HFFc6 (cell line): ENCODE results near the gene CCT7. TPM values are rescaled to one million over a fixed set of nuclear protein-coding genes. Genes with fewer than 3 reads are reported as not detected.

Experiments
- DNase-seq: peaks from one replicate; pipeline ENCODE4 v3.0.0-alpha.2; 2018
- H3K27ac Mint-ChIP-seq: 2 replicates; pipeline ENCODE4 v1.8.0; 2020; ENCODE audit warnings: mild to moderate bottlenecking, mixed read lengths
- H3K27me3 Mint-ChIP-seq: 2 replicates; pipeline ENCODE4 v1.8.0; 2021; ENCODE audit warnings: mild to moderate bottlenecking, moderate library complexity, mixed read lengths; ENCODE audit not compliant: insufficient read depth
- H3K36me3 Mint-ChIP-seq: 2 replicates; pipeline ENCODE4 v1.8.0; 2021; ENCODE audit warnings: low read depth, mixed read lengths
- H3K4me1 Mint-ChIP-seq: 2 replicates; pipeline ENCODE4 v1.8.0; 2020; ENCODE audit warnings: low read depth, mixed read lengths
- H3K4me3 Mint-ChIP-seq: 2 replicates; pipeline ENCODE4 v1.8.0; 2020; ENCODE audit warnings: mild to moderate bottlenecking, moderate library complexity, mixed read lengths
- H3K9me3 Mint-ChIP-seq: 2 replicates; pipeline ENCODE4 v1.8.0; 2020; ENCODE audit warnings: mild to moderate bottlenecking, mixed read lengths
- CTCF ChIP-seq: fragments of 200-600 bp; sonication (generic); IDR thresholded peaks from 2 replicates; pipeline ENCODE4 v1.5.0; 2021; ENCODE audit warnings: antibody characterized with exemption, mild to moderate bottlenecking
- total RNA-seq, 6 experiments: library from RNA; stranded (reverse); fragmentation: NEBNext Ultra II Directional; extraction: Animal tissue kit (Norgen Biotek cat#: 25700); gene quantifications; 2 replicates in 1 of 6; 3 replicates in 5 of 6; pipeline ENCODE4 v1.2.3, GENCODE V29; 2021

Gene CCT7
- total RNA-seq, 6 experiments from 2014 or later = 350 to 492 (median 406) TPM

- Mint-ChIP-seq H3K4me1 (peaks cover 28% of the 10 kb centered on the region), H3K36me3 (no peaks in the 10 kb centered on the region), H3K9me3 (no peaks in the 10 kb centered on the region), H3K4me3 (no peak overlapping the region), H3K27me3 (peaks cover 17% of the 10 kb centered on the region), H3K27ac (no peak overlapping the region)
- no peak for DNase-seq
- no peak for TF ChIP-seq CTCF
Measured at GRCh38 chr2:73210696-73211095, 23.4 kb upstream of the CCT7 start.

GRCh38 chr2:73212098-73212447 is 22.0 kb upstream of the CCT7 start:
- Mint-ChIP-seq H3K4me3 (no peak overlapping the region), H3K27ac (peak overlapping the region; percentile 39; the same call in 1 of the 2 replicates), H3K36me3 (no peaks in the 10 kb centered on the region), H3K27me3 (peaks cover 17% of the 10 kb centered on the region), H3K4me1 (peaks cover 33% of the 10 kb centered on the region), H3K9me3 (no peaks in the 10 kb centered on the region)
- DNase-seq = no peak
- TF ChIP-seq CTCF = no peak

DNA sequence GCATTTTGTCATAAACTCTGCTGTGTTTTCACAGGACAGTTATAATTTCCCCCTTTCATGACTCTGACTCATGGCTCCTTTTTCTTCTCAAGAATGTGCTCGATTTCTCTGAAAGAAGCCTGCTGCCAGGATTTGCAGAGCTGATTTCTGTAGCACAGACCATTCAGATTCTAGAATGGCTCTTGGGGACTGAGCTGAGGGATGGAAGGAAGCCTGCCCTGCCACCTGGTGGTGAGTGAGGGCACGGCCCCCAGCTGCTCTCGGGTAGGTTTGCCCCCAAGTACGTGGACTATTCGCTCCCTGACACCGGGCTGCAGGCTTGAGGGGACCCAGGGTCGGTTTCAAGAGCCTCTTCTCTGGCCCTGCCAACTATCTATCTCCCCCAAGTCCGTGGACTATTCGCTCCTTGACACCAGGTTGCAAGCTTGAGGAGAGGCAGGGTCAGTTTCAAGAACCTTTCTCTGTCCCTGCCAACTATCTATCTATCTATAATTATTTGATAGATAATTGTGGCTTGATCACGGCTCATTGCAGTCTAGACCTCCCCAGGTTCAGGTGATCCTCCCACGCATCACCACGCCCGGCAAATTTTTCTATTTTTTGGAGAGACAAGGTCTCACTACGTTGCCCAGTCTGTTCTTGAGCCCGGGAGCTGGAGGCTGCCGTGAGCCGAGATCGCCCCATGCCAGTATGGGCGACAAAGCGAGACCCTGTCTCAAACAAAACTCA is 21.5 kb upstream of the CCT7 start:
- peaks cover 38% of the 10 kb centered on the region for H3K4me1 Mint-ChIP-seq
- H3K9me3 Mint-ChIP-seq = no peaks in the 10 kb centered on the region
- H3K4me3 Mint-ChIP-seq = no peak overlapping the region
- H3K36me3 Mint-ChIP-seq = no peaks in the 10 kb centered on the region
- peak overlapping the region; percentile 39; the same call in 1 of the 2 replicates for H3K27ac Mint-ChIP-seq
- peak; percentile 86 for DNase-seq
- peaks cover 15% of the 10 kb centered on the region for H3K27me3 Mint-ChIP-seq
- peak; percentile 96 for TF ChIP-seq CTCF

DNA sequence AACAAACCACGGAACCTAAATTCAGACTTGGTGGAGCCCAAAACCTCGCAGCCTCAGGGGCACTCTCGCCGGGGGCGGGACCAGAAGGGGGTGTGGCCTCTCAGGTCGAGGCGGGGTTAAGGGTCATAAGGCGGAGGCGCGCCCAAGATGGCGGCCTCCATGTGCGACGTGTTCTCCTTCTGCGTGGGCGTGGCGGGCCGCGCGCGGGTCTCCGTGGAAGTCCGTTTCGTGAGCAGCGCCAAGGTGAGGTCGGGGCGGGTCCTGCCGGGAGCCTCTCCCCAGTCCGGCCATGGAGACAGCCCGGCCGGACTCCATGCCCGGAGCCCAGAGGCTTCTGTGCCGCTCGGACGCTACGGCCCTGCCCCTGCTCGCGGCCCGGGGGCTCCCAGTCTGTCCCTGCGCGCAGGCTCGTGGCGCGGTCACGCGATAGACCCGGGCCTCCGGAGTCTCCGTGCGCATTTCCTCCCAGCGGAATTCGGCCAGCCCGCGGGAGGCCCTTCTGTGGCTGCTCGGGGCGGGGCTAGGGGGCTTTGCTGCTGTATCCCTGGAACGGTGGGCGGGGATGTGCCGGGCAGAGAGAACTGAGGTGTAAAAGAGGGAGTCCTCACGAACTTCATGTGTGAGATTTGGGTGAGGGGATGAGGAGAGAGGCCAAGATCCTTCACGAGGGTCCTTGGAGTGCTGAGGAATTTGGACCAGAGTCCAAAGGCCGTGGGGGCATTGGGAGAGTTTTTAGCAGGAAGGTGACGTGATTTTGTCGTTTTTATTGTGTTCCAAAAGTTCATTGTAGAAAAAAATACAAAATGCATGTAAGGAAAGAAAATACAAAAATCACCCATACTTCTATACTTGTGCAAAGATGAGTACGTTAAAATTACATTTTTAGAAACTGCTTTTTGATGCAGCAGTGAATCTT is 19.7 kb upstream of the CCT7 start, which contains the start of gene SMYD5:
Gene SMYD5 (plus strand): TSS at position 126 of the 916 bp plus-strand sequence. CDS start 22 bp downstream, at position 148.
- Mint-ChIP-seq H3K36me3 (no peaks in the 10 kb centered on the region), H3K27ac (peak within 1 kb of the TSS; percentile 96), H3K9me3 (no peaks in the 10 kb centered on the region), H3K4me1 (peaks cover 53% of the 10 kb centered on the region), H3K27me3 (peaks cover 5% of the 10 kb centered on the region), H3K4me3 (peak within 1 kb of the TSS; percentile 99)
- DNase-seq = peak; percentile 66
- TF ChIP-seq CTCF = no peak

DNA sequence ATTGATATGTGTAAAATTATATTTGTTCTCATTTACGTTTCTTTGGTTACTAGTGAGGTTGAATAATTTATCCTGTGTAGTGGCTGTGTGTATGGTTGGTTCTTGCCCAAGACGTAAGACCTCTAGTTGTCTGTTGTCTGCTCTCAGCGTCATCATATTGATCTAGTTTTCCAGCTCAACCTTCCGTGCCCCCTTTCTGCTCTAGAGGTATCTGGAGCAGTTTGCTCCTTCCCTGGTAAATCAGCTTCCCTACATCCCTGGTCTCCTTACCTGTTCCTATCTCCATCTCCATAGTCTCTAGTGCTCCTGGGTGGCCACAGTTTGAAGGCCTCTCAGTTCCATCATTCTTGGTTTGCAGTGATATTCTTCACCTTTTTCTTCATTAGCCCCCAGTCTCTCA is 18.9 kb upstream of the CCT7 start:
- no peak for DNase-seq
- Mint-ChIP-seq H3K4me3 (peak overlapping the region; percentile 99), H3K9me3 (no peaks in the 10 kb centered on the region), H3K27ac (peak overlapping the region; percentile 96), H3K36me3 (no peaks in the 10 kb centered on the region), H3K4me1 (peaks cover 53% of the 10 kb centered on the region), H3K27me3 (no peaks in the 10 kb centered on the region; the same call in 1 of the 2 replicates)
- TF ChIP-seq CTCF = no peak
